ENCODE results near the gene ANKRD44.

ANKRD44 gene

DNA sequence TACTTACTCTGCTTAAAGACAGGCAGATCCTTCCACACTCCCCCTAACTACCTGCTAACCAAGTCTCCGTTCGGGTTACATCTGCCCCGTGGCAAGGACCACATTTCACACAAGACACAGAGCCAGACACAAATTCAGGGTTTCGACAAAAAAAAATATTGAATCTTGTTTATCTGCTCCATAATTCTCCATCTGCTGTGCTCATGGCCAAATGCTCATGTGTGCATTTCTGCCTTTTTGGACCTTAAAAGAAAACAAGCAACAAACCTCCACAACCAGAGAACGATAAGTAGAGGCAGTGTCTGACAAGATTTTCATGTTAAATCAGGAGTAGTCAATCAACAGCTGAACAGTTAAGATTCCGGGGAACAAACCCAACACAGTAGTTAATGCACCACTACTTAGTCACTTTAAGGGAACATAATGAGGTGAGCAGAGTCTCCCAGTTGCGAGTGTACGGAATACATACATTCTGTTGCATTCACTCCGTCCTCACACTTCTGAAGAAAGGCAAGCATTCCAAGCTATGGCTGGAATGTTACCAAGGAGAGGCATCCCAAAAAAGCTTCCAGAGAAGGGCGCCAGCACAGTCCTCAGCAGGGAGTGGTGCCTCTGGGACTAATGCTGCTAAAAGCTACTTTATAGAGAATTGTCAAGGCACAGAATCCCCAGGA, 121.0 kb downstream of the ANKRD44 start:
- Histone ChIP-seq H3K36me3 (replicated peaks) (no peaks in the 10 kb centered on the region), H3K27ac (no peak overlapping the region), H3K4me3 (ENCODE audit: low read depth, low read length) (no peak overlapping the region), H3K27me3 (replicated peaks) (no peaks in the 10 kb centered on the region)
- in situ Hi-C loops (cut with HindIII; ENCODE audit: low pct_ligation_motif_present, low sequenced_read_pairs): no loop called here
- TF ChIP-seq, protein P1, sequence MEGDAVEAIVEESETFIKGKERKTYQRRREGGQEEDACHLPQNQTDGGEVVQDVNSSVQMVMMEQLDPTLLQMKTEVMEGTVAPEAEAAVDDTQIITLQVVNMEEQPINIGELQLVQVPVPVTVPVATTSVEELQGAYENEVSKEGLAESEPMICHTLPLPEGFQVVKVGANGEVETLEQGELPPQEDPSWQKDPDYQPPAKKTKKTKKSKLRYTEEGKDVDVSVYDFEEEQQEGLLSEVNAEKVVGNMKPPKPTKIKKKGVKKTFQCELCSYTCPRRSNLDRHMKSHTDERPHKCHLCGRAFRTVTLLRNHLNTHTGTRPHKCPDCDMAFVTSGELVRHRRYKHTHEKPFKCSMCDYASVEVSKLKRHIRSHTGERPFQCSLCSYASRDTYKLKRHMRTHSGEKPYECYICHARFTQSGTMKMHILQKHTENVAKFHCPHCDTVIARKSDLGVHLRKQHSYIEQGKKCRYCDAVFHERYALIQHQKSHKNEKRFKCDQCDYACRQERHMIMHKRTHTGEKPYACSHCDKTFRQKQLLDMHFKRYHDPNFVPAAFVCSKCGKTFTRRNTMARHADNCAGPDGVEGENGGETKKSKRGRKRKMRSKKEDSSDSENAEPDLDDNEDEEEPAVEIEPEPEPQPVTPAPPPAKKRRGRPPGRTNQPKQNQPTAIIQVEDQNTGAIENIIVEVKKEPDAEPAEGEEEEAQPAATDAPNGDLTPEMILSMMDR (IDR thresholded peaks at IDR 0.05; ENCODE audit: low read depth, low read length, missing control alignments): no peak
- no peak for DNase-seq

DNA sequence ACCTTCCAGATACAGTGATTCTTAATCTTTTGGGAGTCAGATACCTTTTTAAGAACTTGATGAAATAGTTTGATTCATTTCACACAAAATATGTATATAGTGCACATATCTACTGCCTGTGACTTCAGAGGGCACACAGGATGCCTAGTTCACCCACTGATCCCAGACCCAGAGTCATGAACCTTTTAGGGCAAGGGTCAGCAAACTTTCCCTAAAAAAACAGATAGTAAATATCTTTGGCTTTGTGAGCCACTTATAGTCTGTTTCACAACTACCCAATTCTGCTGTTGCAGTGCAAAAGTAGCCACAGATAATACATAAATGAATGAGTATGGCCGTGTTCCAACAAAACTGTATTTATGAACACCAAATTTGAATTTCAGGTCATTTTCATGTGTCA, 124.9 kb downstream of the ANKRD44 start:
- in situ Hi-C loops (cut with HindIII; ENCODE audit: low pct_ligation_motif_present, low sequenced_read_pairs): no loop called here
- TF ChIP-seq, protein P1 (IDR thresholded peaks at IDR 0.05; ENCODE audit: low read depth, low read length, missing control alignments): no peak
- Histone ChIP-seq H3K27ac (no peak overlapping the region), H3K4me3 (ENCODE audit: low read depth, low read length) (no peak overlapping the region), H3K27me3 (replicated peaks) (no peaks in the 10 kb centered on the region), H3K36me3 (replicated peaks) (no peaks in the 10 kb centered on the region)
- DNase-seq: no peak

DNA sequence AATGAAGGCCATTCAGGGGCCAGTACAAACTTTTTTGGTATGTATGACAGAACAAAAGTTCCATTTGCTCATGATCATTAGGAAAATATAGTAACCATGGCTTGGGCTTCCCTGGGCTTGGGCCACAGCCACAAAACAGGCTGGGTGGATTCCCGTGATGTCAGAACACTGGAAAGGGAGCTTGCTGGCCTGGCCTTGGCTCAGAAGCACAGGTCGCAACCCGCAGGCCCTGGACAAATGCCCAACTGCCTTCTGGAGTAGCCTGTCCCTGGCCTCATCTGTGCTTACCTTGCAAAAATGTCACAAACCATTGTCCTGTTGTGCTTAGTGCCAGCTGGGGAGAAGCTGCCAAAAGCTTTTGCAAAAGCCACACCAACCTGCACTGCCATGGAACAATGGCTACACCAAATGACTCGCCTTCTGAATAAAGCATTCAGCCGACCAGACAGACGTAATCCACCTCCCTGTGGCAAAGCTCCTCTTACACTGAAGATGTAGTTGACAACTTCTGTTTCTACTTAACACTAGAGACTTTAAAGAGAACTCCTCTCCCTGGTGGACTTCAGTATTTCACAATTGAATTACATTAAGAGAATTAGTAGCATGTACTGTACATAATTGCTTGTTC, 125.5 kb downstream of the ANKRD44 start:
- Histone ChIP-seq H3K4me3 (ENCODE audit: low read depth, low read length) (no peak overlapping the region), H3K27ac (no peak overlapping the region), H3K36me3 (replicated peaks) (no peaks in the 10 kb centered on the region), H3K27me3 (replicated peaks) (no peaks in the 10 kb centered on the region)
- DNase-seq: no peak
- TF ChIP-seq, protein P1 (IDR thresholded peaks at IDR 0.05; ENCODE audit: low read depth, low read length, missing control alignments): no peak
- in situ Hi-C loops (cut with HindIII; ENCODE audit: low pct_ligation_motif_present, low sequenced_read_pairs): no loop called here

DNA sequence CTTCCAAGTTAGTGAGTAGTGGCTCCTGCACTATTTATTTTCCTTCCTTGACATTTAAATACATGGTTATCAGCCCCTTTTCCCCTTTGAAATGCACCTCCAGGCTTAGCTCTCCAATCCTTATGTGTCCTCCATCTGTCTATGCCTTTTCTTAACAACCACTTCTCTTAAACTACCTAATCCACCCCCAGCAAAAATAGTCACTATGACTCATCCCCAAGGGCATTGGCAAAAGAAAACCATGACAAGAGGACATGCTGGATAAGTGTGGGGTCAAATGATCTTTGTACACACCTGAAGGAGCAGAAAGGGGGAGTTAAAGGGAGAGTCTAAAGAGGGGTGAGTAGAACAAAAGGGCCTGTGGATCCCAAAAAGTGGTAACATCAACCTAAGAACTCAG, 127.2 kb downstream of the ANKRD44 start:
- no peak overlapping the region for H3K27ac ChIP-seq
- DNase-seq: no peak

DNA sequence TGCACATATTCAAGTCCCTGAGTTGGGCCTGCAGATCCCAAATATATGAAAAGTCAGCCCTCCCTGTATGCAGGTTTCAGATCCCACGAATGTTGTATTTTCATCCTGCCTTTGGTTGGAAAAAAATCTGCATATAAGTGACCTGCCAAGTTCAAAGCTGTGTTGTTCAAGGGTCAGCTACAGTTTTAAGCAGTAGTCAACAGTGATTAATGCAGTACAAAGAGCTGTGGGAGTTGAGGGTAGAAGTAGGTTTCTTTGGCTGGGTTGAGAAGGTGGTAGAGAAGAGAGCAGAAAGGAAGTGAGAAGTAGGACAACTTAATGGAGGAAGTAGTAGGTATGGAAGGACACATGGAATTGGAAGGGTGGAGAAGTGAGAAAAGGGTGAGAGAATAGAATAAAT, 127.9 kb downstream of the ANKRD44 start:
- Histone ChIP-seq H3K27ac (no peak overlapping the region), H3K36me3 (replicated peaks) (no peaks in the 10 kb centered on the region), H3K4me3 (ENCODE audit: low read depth, low read length) (no peak overlapping the region), H3K27me3 (replicated peaks) (no peaks in the 10 kb centered on the region)
- DNase-seq: no peak
- in situ Hi-C loops (cut with HindIII; ENCODE audit: low pct_ligation_motif_present, low sequenced_read_pairs): no loop called here
- TF ChIP-seq, protein P1 (IDR thresholded peaks at IDR 0.05; ENCODE audit: low read depth, low read length, missing control alignments): no peak

More for the DNA sequence above, 127.2 kb downstream of the ANKRD44 start:
- TF ChIP-seq, protein P1 (IDR thresholded peaks at IDR 0.05; ENCODE audit: low read depth, low read length, missing control alignments): no peak
- no peaks in the 10 kb centered on the region for H3K27me3 ChIP-seq (replicated peaks)
- H3K4me3 ChIP-seq (ENCODE audit: low read depth, low read length): no peak overlapping the region
- in situ Hi-C loops (cut with HindIII; ENCODE audit: low pct_ligation_motif_present, low sequenced_read_pairs): no loop called here
- no peaks in the 10 kb centered on the region for H3K36me3 ChIP-seq (replicated peaks)

All from brain microvascular endothelial cell (primary cell).